Fibroblast of pulmonary artery (primary cell): ENCODE results near the gene TTYH3.

ENCODE experiments used
- DNase-seq: peaks from one replicate; pipeline ENCODE4 v3.0.0-alpha.2; 2010; ENCODE audit warnings: low read depth
- H3K4me3 ChIP-seq: replicated peaks from 2 replicates; pipeline ENCODE4 v1.5.1; 2011; ENCODE audit warnings: low read depth, mild to moderate bottlenecking, control low read depth, low read length, moderate library complexity
- CTCF ChIP-seq: IDR thresholded peaks from 2 replicates; pipeline ENCODE4 v1.5.1; 2011; ENCODE audit warnings: mild to moderate bottlenecking, control low read depth, low read length, inconsistent platforms; ENCODE audit errors: missing control alignments

Gene TTYH3

DNA sequence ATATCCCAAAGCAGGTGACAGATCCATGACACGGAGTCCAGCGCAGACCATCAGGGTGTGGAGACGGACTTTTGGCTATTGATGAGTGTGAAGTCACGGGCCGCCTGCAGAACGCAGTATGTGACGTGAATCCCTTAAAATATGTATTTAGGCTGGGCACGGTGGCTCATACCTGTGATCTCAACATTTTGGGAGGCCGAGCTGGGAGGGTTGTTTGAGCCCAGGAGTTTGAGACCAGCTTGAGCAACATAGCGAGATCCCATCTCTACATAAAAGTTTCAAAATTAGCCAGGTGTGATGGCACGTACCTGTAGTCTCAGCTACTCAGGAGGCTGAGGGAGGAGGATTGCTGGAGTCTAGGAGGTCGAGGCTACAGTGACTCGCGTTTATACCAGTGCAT lies 54.3 kb downstream of the TTYH3 start:
- DNase-seq, result no peak
- H3K4me3 ChIP-seq, result no peak overlapping the region
- no peak for TF ChIP-seq CTCF

- DNase-seq, result peak; percentile 27
- no peak for TF ChIP-seq CTCF
- H3K4me3 ChIP-seq, result no peak overlapping the region
These were observed 55.6 kb downstream of the TTYH3 start for GRCh38 chr7:2687338-2687869.

DNA sequence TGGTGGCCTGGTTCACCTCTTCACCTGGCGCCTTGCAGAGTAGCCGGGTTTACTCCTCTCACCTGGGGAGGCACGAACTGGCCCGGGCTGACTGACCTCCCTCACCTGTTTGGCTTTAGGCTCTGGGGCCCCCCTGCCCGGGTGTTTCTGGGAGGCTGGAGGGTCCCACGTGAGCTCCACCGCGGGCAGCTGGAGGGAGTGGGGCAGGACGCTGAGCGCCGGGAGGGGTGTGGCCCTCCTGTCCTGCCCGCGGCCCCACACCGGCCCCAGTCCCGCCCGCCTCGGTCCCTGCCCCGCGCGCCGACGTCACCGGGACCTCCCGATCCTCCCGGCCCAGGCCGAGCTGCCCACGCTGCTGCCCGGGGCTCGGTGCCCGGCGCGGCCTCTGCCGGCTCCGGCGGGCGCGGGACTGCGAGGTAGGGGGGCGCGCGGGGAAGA lies 56.1 kb downstream of the TTYH3 start, which contains the start of gene AMZ1:
AMZ1 (plus strand) TSS at position 322 of the 438 bp plus-strand sequence. CDS start 12,250 bp downstream, outside the sequence.
- H3K4me3 ChIP-seq, result peak within 1 kb of the TSS; percentile 17
- no peak for DNase-seq
- no peak for TF ChIP-seq CTCF

- no peak for DNase-seq
- no peak for TF ChIP-seq CTCF
- no peak overlapping the region for H3K4me3 ChIP-seq
These were observed 56.9 kb downstream of the TTYH3 start for GRCh38 chr7:2688409-2689342.

DNA sequence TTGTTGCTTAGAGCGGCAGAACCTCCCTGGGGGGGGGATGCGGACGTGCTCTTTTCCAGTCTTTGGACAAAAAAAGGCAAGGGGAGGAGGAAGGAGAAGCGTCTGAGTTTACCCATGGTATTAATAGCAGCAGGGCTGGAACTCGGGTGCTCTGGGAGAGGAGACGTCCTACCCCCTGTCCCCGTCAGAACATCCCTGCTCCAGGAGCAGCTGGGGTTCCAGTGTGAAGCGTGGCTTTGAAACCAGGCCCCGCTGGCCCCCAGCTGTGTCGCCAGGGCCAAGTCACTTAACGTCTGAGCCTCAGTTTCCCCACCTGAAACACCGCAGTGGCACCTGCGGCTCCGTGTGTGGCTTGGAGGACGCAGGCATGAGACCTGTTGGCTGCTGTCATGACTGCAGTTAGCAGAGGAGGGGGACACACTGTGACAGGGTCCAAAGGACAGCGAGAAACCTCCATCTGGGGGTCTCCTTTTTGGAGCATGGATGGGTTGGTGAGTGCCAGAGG lies 57.6 kb downstream of the TTYH3 start:
- no peak overlapping the region for H3K4me3 ChIP-seq
- no peak for TF ChIP-seq CTCF
- no peak for DNase-seq

GRCh38 chr7:2689951-2690705 lies 58.3 kb downstream of the TTYH3 start:
- DNase-seq, result peak; percentile 57
- no peak for TF ChIP-seq CTCF
- no peak overlapping the region for H3K4me3 ChIP-seq
